ENCODE measurements around the gene CDH13. TPM values are rescaled to one million over a fixed set of nuclear protein-coding genes. Genes with fewer than 3 reads are reported as not detected.

Gene CDH13
- total and polyA plus RNA-seq, 2 donors (not counting 3 experiments of a cell fraction or from before 2014, with no cell fraction given): 96.6 to 124 TPM

DNA sequence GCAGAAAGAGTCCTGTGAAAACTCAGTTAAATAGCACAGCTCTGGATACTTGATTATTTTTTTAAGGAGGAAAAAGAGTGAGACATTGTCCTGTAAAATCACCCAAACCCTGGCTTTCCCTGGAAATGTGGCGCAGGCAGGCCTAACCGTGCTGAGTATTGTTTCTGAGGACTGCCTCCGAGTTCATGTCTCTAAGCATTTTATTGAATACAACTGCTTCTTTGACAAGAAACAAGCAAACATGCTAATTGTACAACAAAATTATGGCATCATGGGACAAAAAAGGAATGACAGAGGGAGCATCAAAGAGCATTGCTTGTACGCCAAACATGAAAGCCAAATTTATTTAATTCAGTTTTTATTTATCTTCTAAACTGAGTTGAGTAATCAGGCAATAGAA is 1116.5 kb downstream of the CDH13 start:
- intact Hi-C loops (cut with micrococcal nuclease) (no loop called here), dilution Hi-C loops (cut with MboI; ENCODE audit: extremely low pct_ligation_motif_present, low sequenced_read_pairs) (no loop called here)
- H3K4me1 ChIP-seq (ENCODE audit: control insufficient read depth, extremely low read depth, insufficient read depth, low read length): no peaks in the 10 kb centered on the region
- TF ChIP-seq POLR2AphosphoS5 (IDR thresholded peaks at IDR 0.05; ENCODE audit: insufficient read depth, low read depth, low read length) (no peak), MAX (IDR thresholded peaks at IDR 0.05; ENCODE audit: insufficient read depth, insufficient read length) (no peak), MYC (IDR thresholded peaks at IDR 0.05; ENCODE audit: low read depth, low read length) (no peak), EZH2 (IDR thresholded peaks at IDR 0.05; ENCODE audit: borderline replicate concordance, low read depth, low read length, severe bottlenecking) (no peak), POLR2A (IDR thresholded peaks at IDR 0.05; ENCODE audit: low read depth, low read length) (no peak)
- TF ChIP-seq, protein P1, sequence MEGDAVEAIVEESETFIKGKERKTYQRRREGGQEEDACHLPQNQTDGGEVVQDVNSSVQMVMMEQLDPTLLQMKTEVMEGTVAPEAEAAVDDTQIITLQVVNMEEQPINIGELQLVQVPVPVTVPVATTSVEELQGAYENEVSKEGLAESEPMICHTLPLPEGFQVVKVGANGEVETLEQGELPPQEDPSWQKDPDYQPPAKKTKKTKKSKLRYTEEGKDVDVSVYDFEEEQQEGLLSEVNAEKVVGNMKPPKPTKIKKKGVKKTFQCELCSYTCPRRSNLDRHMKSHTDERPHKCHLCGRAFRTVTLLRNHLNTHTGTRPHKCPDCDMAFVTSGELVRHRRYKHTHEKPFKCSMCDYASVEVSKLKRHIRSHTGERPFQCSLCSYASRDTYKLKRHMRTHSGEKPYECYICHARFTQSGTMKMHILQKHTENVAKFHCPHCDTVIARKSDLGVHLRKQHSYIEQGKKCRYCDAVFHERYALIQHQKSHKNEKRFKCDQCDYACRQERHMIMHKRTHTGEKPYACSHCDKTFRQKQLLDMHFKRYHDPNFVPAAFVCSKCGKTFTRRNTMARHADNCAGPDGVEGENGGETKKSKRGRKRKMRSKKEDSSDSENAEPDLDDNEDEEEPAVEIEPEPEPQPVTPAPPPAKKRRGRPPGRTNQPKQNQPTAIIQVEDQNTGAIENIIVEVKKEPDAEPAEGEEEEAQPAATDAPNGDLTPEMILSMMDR (IDR thresholded peaks at IDR 0.05; ENCODE audit: extremely low read depth in 1 of 2, insufficient read depth in 1 of 2, low read depth in 1 of 2, low read length in 2 of 2): no peak
- H2AFZ ChIP-seq (ENCODE audit: low read depth, low read length): no peak overlapping the region
- H3K4me3 ChIP-seq (replicated peaks in 1 of 3; ENCODE audit: insufficient read depth in 1 of 3, low read depth in 1 of 3, low read length in 3 of 3): no peak overlapping the region
- CTCF ChIA-PET: no interaction called here
- BruUV-seq (replicated peaks): no TSS peak
- DNase-seq (ENCODE audit: low read depth, low spot score): no peak
- no peaks in the 10 kb centered on the region for H3K9me1 ChIP-seq (replicated peaks; ENCODE audit: control insufficient read depth, extremely low read depth, insufficient read depth, low read length)
- POLR2A ChIA-PET: no interaction called here
- no peak for FAIRE-seq
- no peak overlapping the region for H3K9ac ChIP-seq (replicated peaks; ENCODE audit: extremely low read depth, insufficient read depth, low read length)
- H3K79me2 ChIP-seq (ENCODE audit: control insufficient read depth, insufficient read depth, low read length): no peaks in the 10 kb centered on the region
- H4K20me1 ChIP-seq (replicated peaks; ENCODE audit: control insufficient read depth, extremely low read depth, insufficient read depth, low read length): no peaks in the 10 kb centered on the region
- H3K36me3 ChIP-seq (ENCODE audit: control insufficient read depth in 2 of 2, extremely low read depth in 1 of 2, insufficient read depth in 2 of 2, low read length in 2 of 2): no peaks in the 10 kb centered on the region
- H3K9me3 ChIP-seq (replicated peaks; ENCODE audit: control insufficient read depth, insufficient read depth, low read length): no peaks in the 10 kb centered on the region
- no peak overlapping the region for H3K4me2 ChIP-seq (ENCODE audit: insufficient read depth, low read length)
- H3K27me3 ChIP-seq (ENCODE audit: control insufficient read depth in 2 of 2, insufficient read depth in 2 of 2, low read length in 2 of 2): no peaks in the 10 kb centered on the region
- H3K27ac ChIP-seq (ENCODE audit: insufficient read depth, low read depth, low read length): no peak overlapping the region

GRCh38 chr16:83743720-83744119 is 1117.0 kb downstream of the CDH13 start:
- Histone ChIP-seq H3K9me3 (replicated peaks; ENCODE audit: control insufficient read depth, insufficient read depth, low read length) (no peaks in the 10 kb centered on the region), H2AFZ (ENCODE audit: low read depth, low read length) (no peak overlapping the region), H4K20me1 (replicated peaks; ENCODE audit: control insufficient read depth, extremely low read depth, insufficient read depth, low read length) (no peaks in the 10 kb centered on the region), H3K4me3 (replicated peaks in 1 of 3; ENCODE audit: insufficient read depth in 1 of 3, low read depth in 1 of 3, low read length in 3 of 3) (no peak overlapping the region), H3K36me3 (ENCODE audit: control insufficient read depth in 2 of 2, extremely low read depth in 1 of 2, insufficient read depth in 2 of 2, low read length in 2 of 2) (no peaks in the 10 kb centered on the region), H3K79me2 (ENCODE audit: control insufficient read depth, insufficient read depth, low read length) (no peaks in the 10 kb centered on the region), H3K27me3 (ENCODE audit: control insufficient read depth in 2 of 2, insufficient read depth in 2 of 2, low read length in 2 of 2) (no peaks in the 10 kb centered on the region), H3K4me2 (ENCODE audit: insufficient read depth, low read length) (no peak overlapping the region), H3K4me1 (ENCODE audit: control insufficient read depth, extremely low read depth, insufficient read depth, low read length) (no peaks in the 10 kb centered on the region), H3K27ac (ENCODE audit: insufficient read depth, low read depth, low read length) (no peak overlapping the region), H3K9me1 (replicated peaks; ENCODE audit: control insufficient read depth, extremely low read depth, insufficient read depth, low read length) (no peaks in the 10 kb centered on the region), H3K9ac (replicated peaks; ENCODE audit: extremely low read depth, insufficient read depth, low read length) (no peak overlapping the region)
- dilution Hi-C loops (cut with MboI; ENCODE audit: extremely low pct_ligation_motif_present, low sequenced_read_pairs) (no loop called here), intact Hi-C loops (cut with micrococcal nuclease) (no loop called here)
- ChIA-PET CTCF (no interaction called here), POLR2A (no interaction called here)
- TF ChIP-seq POLR2AphosphoS5 (IDR thresholded peaks at IDR 0.05; ENCODE audit: insufficient read depth, low read depth, low read length) (no peak), JUN (IDR thresholded peaks at IDR 0.05; ENCODE audit: borderline replicate concordance, insufficient read depth, insufficient read length, low read depth) (no peak), MAX (IDR thresholded peaks at IDR 0.05; ENCODE audit: insufficient read depth, insufficient read length) (no peak), FOS (IDR thresholded peaks at IDR 0.05; ENCODE audit: borderline replicate concordance, insufficient read depth, low read length) (no peak), GATA2 (IDR thresholded peaks at IDR 0.05; ENCODE audit: insufficient read depth, insufficient read length, low read depth, low read length) (no peak), EZH2 (IDR thresholded peaks at IDR 0.05; ENCODE audit: borderline replicate concordance, low read depth, low read length, severe bottlenecking) (no peak), MYC (IDR thresholded peaks at IDR 0.05; ENCODE audit: low read depth, low read length) (no peak), POLR2A (IDR thresholded peaks at IDR 0.05; ENCODE audit: low read depth, low read length) (no peak)
- TF ChIP-seq, protein P1 (IDR thresholded peaks at IDR 0.05; ENCODE audit: extremely low read depth in 1 of 2, insufficient read depth in 1 of 2, low read depth in 1 of 2, low read length in 2 of 2): no peak
- BruUV-seq (replicated peaks): no TSS peak
- no peak for DNase-seq (ENCODE audit: low read depth, low spot score)
- FAIRE-seq: no peak

Data from endothelial cell of umbilical vein (primary cell).